IPS-NIHi11 (cell line): Measurements from ENCODE around the gene VEGFB.

Experiments used
- DNase-seq: peaks from one replicate; pipeline ENCODE4 v3.0.0; 2012; ENCODE audit warnings: mixed read lengths, low spot score

VEGFB gene

GRCh38 chr11:64211181-64211872 is 23.1 kb upstream of the VEGFB start:
- DNase-seq: peak; percentile 14

- peak; percentile 20 for DNase-seq
Observed at GRCh38 chr11:64216879-64217278, 17.5 kb upstream of the VEGFB start.

DNA sequence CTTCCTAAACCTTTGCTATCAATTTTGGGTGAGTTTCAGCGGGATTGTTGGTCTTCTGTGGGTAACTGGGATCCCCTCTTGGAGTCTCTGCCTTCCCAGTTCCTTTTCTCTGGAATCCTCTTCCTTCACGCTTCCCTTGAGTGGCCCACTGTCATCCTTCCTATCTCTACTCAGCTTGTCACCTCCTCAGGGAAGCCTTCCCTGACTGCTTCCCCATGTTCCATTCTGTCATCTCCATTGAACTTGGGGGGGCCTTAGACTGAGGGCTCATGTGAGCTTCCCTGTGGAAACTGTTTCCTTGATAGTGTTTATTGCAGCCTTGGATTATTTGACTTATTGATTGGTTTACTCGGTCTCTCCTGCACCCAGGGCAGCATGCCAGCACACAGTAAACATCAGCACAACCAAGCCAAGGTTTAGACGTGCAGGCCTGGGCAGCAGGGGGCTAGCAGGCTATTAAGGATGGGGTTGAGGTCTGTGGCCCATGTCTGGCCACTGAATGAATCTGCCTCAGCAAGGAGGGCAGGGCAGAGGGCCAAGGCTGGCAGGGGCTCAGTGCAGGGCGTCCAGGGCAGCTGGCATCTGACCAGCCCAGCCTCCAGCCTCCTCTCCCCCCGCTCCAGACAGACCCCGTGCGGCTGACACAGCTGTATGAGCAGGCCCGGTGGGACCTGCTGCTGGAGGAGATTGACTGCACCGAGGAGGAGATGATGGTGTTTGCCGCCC is 15.6 kb upstream of the VEGFB start:
- DNase-seq: no peak

GRCh38 chr11:64219354-64219684 is 15.1 kb upstream of the VEGFB start:
- DNase-seq: no peak

DNA sequence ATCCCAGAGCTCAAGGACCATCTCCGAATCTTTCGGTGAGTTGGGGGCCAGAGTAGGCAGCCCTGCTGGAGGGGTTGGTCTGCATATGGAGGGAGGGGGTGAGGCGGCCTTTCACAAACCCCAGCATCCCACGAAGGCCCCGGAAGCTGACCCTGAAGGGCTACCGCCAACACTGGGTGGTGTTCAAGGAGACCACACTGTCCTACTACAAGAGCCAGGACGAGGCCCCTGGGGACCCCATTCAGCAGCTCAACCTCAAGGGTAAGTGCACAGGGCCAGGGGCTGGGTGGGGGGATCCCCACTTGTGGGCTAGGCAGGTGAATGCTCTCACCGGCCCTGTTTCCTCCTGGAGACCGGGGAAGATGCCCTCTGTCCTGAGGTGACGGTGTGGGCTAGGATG is 14.6 kb upstream of the VEGFB start:
- no peak for DNase-seq

DNA sequence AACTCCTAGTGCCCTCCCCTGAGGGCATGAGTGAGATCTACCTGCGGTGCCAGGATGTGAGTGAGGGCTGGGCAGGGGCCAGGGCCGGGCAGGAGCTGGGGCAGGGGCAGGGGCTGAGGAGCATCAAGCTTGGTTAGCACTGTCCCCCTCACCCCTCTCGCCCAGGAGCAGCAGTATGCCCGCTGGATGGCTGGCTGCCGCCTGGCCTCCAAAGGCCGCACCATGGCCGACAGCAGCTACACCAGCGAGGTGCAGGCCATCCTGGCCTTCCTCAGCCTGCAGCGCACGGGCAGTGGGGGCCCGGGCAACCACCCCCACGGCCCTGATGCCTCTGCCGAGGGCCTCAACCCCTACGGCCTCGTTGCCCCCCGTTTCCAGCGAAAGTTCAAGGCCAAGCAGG is 14.1 kb upstream of the VEGFB start:
- DNase-seq: no peak

DNA sequence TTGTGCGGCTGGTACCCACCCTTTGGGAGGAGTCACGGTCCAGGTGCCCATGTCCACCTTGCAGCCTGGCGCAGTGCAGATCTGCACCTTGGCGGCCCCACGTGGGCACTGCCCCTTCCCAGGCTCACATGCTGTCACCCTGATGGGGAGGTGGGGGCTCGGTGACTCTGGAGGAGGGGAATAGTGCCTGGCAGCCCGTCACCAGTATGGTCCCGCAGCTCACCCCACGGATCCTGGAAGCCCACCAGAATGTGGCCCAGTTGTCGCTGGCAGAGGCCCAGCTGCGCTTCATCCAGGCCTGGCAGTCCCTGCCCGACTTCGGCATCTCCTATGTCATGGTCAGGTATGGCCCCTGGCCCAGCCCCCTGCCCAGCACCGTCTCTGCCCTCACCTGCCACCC is 13.6 kb upstream of the VEGFB start:
- no peak for DNase-seq

DNA sequence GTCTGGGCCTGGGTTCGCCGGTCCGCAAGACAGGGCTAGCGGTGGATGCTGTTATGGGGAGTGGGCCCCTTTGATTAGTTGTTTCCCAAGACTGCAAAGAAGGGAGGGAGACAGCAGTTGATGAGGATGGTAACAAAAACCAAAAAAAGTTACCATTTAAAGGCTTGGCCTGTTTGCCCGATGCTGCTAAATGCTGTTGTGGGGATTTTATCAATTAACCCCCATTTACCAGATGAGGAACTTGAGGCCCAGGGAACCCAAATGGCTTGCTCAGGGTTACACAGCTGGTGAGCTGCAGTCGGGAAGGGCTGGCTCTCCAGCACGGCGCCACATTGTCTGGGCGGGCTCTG is 11.8 kb upstream of the VEGFB start:
- no peak for DNase-seq

- no peak for DNase-seq
Observed at GRCh38 chr11:64223001-64223651, 11.3 kb upstream of the VEGFB start.

- DNase-seq: no peak
Observed at GRCh38 chr11:64224151-64224890, 10.1 kb upstream of the VEGFB start.

DNA sequence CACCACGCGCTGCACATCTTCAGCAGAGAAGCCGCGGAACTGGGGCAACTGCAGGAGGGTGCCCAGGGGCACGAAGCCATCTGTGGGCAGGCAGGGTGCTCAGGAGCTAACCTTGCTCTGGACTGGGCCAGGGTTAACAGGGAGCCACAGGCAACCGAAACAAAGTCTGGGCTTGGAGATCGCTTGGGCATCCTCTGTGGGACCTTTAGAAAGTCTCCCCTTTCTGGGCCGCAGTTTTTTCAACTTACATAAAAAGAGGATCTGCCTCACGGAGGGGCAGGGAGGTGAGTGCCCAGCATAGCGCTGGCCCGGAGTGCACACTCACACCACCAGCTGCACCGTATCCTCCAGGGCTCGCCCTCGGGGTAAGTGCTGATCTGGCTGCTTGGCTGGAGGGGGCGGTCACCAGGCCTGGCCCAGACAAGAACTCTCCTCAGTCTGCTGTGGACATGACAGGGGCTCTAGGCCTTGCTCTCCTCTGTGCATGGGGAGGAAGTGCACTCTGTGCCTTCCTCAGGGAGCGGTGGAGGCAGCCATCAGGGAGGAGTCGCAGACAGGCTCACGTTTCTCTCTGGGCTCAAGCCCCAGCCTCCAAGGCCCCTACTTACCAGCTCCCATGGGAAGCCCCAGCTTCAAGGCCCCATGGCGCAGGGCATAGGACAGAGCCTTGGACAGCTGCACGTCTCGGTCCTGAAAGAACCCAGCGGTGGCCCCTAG is 9.3 kb upstream of the VEGFB start:
- peak; percentile 26 for DNase-seq

DNA sequence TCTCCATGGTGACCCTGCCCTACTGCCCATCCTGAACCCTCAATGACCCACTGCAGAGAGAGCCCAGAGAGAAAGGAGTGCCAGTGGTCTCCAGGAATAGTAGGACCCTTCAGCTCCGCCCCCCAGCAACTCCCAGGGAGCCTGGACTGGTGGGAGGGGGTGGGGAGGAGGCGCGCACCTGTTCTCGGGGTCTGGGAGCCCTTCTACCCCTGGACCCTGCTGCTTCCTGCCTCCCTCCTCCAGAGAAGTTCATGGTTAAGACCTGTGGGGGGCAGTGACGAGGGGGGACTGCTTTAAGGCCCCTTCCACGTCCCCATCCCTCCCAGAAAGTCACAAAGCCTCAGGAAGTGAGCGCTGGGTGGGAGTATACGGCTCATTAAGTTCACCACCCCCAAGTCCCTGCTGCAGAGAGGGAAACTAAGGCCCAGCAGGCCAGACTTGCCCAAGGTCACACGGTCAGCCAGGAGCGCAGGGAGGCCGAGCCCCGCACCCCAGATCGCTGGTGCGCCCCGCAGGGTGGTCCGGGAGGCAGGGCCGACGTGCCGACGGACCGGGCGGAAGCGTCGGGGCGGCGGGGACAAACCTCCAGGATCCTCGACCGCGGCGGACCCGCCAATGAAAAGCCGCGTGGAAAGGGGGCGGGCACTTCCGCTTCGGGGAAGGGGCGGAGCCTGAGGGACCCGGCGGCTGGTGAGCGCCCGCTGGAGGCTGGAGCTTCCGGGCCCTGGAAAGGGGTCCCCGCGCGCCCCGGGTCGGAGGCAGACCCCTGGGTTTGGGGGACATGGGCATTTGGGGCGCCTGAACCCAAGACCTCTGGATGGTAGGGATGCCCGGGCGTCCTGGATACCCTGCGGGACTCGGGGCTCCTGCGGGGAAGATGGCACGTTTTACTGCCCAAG is 8.5 kb upstream of the VEGFB start, which contains the start of the genes NUDT22 and TRPT1:
NUDT22 (plus strand) TSS at position 667 of the 899 bp plus-strand sequence. CDS start 379 bp downstream, outside the sequence.
TRPT1 (minus strand) TSS at position 579 of the 899 bp plus-strand sequence; CDS start at position 253, 326 bp downstream.
- peak; percentile 93 for DNase-seq

DNA sequence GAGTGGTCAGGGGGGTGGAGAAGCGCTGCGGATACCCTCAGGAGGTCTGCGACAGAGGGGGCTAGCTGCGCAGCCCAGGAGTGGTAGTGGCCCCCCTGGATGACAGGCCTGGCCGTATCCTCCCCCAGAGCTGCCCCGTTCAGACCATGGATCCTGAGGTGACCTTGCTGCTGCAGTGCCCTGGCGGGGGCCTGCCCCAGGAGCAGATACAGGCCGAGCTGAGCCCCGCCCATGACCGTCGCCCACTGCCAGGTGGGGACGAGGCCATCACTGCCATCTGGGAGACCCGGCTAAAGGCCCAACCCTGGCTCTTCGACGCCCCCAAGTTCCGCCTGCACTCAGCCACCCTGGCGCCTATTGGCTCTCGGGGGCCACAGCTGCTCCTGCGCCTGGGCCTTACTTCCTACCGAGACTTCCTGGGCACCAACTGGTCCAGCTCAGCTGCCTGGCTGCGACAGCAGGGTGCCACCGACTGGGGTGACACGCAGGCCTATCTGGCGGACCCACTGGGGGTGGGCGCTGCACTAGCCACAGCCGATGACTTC is 7.8 kb upstream of the VEGFB start:
- peak; percentile 32 for DNase-seq

- no peak for DNase-seq
Observed at GRCh38 chr11:64227405-64227956, 6.9 kb upstream of the VEGFB start.

DNA sequence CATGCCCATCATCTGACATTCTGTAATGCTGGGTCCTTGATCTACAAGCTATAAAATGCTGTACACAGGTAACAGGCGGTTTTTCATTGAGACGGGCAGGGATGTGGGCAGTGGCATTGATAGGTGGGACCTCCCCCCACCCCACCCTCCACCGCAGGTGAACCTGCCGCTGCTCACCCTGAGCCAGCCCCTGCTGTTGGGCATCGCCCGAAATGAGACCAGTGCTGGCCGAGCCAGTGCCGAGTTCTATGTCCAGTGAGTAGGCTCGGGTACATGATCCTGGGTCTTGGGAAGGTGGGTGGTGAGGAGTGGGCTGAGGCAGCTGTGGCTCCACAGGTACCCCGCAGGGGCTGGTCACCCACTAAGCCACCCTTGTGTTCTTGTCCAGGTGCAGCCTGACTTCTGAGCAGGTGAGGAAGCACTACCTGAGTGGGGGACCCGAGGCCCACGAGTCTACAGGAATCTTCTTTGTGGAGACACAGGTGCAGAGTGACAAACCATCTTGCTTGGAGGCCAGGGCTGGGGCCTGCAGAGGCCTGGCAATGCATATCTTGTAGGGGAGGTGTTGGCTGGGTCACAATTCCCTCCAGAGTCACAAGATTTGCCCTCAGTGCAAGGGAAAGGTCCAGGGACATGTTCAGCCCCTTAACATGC is 5.2 kb upstream of the VEGFB start:
- no peak for DNase-seq

DNA sequence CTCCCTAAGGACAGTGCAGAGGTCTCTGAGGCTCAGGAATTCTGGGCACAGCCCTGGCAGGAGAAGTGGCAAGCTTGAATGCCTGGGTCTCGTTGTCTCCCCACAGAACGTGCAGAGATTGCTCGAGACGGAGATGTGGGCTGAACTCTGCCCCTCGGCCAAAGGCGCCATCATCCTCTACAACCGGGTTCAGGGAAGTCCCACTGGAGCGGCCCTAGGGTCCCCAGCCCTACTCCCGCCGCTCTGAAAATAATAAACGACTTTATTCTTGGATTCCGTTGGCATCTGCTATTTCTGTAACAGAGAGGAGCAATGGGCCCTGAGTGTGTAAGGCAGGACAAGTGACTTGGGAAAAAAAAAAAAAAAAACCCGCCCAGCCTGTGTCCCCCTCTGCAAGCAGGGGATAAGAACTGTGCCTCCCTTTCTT is 4.6 kb upstream of the VEGFB start:
- DNase-seq: no peak

DNA sequence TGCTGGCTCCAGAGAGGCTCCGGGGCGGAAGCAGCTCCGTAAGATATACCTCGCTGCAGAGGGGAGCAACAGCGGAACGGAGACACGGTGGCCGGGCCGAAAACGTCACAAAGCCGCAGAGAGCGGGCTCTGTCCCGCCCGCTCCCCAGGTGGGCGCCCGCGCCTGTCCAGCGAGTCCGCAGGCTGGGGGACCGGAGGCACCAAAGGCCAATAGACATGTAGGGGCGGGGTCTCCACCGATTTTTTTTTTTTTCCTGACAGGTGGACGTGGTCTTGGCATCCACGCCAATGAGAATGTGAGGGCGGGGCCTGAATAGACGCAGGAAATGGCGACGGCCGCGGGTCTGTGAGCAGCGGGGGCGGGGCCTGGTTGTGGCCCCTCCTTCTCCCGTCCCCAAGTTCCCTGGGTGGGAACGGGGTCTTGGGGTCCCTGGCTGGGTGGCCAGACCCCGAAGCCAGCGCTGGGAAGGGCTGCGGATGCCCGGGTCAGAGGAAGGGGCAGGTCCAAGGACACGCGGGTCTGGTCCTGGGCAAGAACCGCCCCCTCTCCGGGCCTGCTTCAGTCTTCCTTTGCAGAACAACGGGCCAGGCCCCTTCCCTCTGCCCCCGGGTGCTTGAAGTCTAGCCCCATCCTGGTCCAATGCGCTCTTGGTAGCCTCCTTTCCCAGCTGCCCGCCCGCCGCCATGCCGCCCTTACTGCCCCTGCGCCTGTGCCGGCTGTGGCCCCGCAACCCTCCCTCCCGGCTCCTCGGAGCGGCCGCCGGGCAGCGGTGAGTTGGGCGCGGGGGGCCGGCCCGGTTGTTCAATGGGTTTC is 4.0 kb upstream of the VEGFB start, which contains the start of gene DNAJC4:
DNAJC4 (plus strand) TSS at position 378 of the 814 bp plus-strand sequence; CDS start at position 685, 307 bp downstream.
- DNase-seq: peak; percentile 85

DNA sequence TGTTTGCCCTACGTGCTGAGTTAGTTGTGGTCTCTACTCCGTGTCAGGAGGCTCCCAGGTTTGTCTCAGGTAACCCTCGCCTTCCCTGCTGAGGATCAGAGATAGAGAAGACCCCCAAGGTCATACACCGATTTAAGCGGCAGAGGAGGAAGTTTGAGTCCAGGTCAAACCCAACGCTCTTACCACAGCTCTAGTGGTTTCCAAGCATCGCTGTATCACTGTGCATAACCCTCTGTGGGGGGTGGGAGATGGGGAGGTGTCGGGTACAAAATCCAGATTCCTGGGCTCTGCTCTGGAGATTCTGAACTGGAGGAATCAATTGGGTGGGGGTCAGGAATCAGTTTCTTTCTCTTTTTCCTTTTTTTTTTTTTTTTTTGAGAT is 3.4 kb upstream of the VEGFB start:
- DNase-seq: no peak

DNA sequence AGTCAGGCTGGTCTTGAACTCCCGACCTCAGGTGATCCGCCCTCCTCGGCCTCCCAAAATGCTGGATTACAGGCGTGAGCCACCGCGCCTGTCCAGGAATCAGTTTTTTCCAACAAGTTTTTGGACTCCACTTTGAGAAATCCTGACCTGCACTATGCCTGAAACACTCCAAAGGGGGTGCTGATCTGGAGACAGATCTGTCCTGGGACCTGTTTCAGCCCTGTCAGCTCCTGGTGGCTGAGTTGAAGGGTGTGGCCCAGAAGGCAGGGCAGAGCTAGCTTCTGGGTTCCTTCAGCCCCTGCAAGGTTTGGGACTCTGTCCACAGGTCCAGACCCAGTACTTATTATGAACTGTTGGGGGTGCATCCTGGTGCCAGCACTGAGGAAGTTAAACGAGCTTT is 2.8 kb upstream of the VEGFB start:
- DNase-seq: no peak
